ENCODE data around the gene RCC1.
"Not testable (repeated sequence)": the region's sequence is repeated elsewhere in the genome, so short reads cannot be mapped to it uniquely, and the experiment has no call there.

DNA sequence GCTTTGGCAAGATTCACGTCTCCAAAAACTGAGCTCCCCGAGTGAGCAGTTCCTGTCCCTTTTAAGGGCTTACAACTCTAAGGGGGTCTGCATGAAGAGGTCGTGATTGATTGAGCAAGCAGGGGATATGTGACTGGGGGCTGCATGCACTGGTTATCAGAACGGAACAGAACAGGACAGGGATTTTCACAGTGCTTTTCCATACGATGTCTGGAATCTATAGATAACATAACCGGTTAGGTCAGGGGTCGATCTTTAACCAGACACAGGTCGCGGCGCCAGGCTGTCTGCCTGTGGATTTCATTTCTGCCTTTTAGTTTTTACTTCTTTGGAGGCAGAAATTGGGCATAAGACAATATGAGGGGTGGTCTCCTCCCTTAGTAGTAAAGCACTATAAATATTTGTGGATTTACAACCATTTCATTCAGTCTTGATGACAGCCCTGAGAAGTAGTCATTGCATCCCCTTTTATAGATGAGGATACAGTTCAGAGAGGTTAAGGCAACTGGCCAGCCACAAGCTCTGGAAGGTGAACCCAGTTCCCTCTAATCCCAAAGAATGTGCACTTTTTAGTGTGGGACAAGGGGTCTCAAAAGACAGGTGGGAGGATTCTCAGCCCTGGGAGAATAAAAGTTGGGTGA is 19.3 kb downstream of the RCC1 start:
- TF ChIP-seq, protein P1, sequence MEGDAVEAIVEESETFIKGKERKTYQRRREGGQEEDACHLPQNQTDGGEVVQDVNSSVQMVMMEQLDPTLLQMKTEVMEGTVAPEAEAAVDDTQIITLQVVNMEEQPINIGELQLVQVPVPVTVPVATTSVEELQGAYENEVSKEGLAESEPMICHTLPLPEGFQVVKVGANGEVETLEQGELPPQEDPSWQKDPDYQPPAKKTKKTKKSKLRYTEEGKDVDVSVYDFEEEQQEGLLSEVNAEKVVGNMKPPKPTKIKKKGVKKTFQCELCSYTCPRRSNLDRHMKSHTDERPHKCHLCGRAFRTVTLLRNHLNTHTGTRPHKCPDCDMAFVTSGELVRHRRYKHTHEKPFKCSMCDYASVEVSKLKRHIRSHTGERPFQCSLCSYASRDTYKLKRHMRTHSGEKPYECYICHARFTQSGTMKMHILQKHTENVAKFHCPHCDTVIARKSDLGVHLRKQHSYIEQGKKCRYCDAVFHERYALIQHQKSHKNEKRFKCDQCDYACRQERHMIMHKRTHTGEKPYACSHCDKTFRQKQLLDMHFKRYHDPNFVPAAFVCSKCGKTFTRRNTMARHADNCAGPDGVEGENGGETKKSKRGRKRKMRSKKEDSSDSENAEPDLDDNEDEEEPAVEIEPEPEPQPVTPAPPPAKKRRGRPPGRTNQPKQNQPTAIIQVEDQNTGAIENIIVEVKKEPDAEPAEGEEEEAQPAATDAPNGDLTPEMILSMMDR (IDR thresholded peaks at IDR 0.05): not testable (repeated sequence)
- TF ChIP-seq POLR2A (IDR thresholded peaks at IDR 0.05): not testable (repeated sequence)
